ENCODE results near the gene ARHGAP33.
"Not testable (repeated sequence)": the region's sequence is repeated elsewhere in the genome, so short reads cannot be mapped to it uniquely, and the experiment has no call there.

The ARHGAP33 gene

DNA sequence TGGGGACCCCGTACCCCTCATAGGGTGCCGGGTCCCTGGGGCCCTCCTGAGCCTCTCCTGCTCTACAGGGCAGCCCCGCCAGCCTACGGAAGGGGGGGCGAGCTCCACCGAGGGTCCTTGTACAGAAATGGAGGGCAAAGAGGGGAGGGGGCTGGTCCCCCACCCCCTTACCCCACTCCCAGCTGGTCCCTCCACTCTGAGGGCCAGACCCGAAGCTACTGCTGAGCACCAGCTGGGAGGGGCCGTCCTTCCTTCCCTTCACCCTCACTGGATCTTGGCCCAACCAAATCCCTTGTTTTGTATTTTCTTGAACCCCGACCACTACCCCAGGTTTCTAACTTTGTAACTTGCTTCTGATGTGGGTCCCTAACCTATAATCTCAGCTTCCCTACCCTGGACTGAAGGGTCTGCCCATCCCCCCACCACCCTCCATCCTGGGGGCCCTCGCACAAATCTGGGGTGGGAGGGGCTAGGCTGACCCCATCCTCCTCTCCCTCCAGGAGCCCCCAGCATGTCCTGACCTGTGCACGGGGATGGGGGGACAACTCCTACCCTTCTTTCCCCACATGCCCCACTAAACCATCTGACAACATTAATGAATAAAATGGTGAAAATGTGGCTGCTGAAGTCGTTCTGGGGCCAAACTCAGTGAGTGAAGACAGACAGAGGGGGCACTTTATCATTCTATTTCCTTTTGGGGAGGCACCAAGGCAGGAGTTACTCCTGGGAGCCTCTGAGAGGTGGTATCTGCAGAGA, 13.0 kb downstream of the ARHGAP33 start:
- Histone ChIP-seq H3K9ac (ENCODE audit: low read length) (no peak overlapping the region), H3K27me3 (ENCODE audit: control insufficient read depth, insufficient read depth, low read length) (no peaks in the 10 kb centered on the region), H3K4me3 (ENCODE audit: low read length) (no peak overlapping the region), H3K4me1 (ENCODE audit: control insufficient read depth, insufficient read depth, low read length) (peaks cover 17% of the 10 kb centered on the region), H3K9me3 (ENCODE audit: control insufficient read depth, low read length) (no peaks in the 10 kb centered on the region), H3K36me3 (ENCODE audit: control insufficient read depth, insufficient read depth, low read length) (no peaks in the 10 kb centered on the region)

DNA sequence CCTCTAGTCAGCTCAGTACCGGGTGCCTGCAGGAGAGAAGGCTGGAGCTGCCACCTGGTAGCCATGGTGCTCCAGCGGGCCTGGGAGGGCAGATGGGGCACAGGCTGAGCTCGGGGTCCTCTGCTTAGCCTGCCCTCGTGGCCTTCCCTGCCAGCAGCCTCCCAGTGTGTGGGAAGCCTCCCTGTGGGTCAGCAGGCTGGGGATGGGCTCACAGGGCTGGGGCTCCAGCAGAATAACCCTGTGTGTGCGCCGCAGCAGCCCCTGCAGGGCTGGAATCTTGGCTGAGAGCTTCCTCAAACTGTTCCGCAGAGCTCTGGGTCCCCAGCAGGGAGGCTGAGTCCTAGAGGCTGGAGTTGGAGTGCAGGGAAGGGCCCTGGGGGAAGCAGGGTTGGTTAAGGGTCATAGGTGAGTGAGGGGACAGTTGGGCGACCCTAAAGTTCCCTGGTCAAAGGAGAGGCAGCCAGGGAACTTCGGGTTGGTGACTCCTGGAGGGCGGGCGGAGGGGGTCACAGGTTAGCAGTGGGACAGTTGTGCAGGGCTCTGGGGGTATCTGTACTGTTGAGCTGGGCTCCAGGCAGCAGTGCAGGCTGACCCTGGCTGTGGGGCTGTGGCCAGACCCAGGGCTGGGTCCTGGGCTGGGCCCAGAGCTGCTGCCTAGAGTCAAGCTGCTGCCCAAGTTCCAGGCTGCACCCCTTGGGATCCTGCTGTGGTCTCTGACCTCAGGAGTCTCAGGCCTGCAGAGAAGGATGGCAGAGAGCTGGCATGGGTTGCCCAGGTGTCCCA, 14.0 kb downstream of the ARHGAP33 start:
- Histone ChIP-seq H3K4me1 (ENCODE audit: control insufficient read depth, insufficient read depth, low read length) (peaks cover 23% of the 10 kb centered on the region), H3K9ac (ENCODE audit: low read length) (no peak overlapping the region), H3K9me3 (ENCODE audit: control insufficient read depth, low read length) (no peaks in the 10 kb centered on the region), H3K27me3 (ENCODE audit: control insufficient read depth, insufficient read depth, low read length) (no peaks in the 10 kb centered on the region), H3K4me3 (ENCODE audit: low read length) (no peak overlapping the region), H3K36me3 (ENCODE audit: control insufficient read depth, insufficient read depth, low read length) (no peaks in the 10 kb centered on the region)

- H3K9ac ChIP-seq (ENCODE audit: low read length): no peak overlapping the region
- peaks cover 23% of the 10 kb centered on the region for H3K4me1 ChIP-seq (ENCODE audit: control insufficient read depth, insufficient read depth, low read length)
- H3K9me3 ChIP-seq (ENCODE audit: control insufficient read depth, low read length): no peaks in the 10 kb centered on the region
- H3K4me3 ChIP-seq (ENCODE audit: low read length): no peak overlapping the region
- no peaks in the 10 kb centered on the region for H3K27me3 ChIP-seq (ENCODE audit: control insufficient read depth, insufficient read depth, low read length)
- no peaks in the 10 kb centered on the region for H3K36me3 ChIP-seq (ENCODE audit: control insufficient read depth, insufficient read depth, low read length)
These were observed 14.9 kb downstream of the ARHGAP33 start for GRCh38 chr19:35789978-35790944.

- Histone ChIP-seq H3K9ac (ENCODE audit: low read length) (no peak overlapping the region), H3K36me3 (ENCODE audit: control insufficient read depth, insufficient read depth, low read length) (no peaks in the 10 kb centered on the region), H3K4me3 (ENCODE audit: low read length) (no peak overlapping the region), H3K9me3 (ENCODE audit: control insufficient read depth, low read length) (no peaks in the 10 kb centered on the region), H3K27me3 (ENCODE audit: control insufficient read depth, insufficient read depth, low read length) (no peaks in the 10 kb centered on the region), H3K4me1 (ENCODE audit: control insufficient read depth, insufficient read depth, low read length) (peaks cover 23% of the 10 kb centered on the region)
These were observed 15.8 kb downstream of the ARHGAP33 start for GRCh38 chr19:35790981-35791813.

- no peak overlapping the region for H3K9ac ChIP-seq (ENCODE audit: low read length)
- H3K9me3 ChIP-seq (ENCODE audit: control insufficient read depth, low read length): no peaks in the 10 kb centered on the region
- H3K27me3 ChIP-seq (ENCODE audit: control insufficient read depth, insufficient read depth, low read length): peaks cover 5% of the 10 kb centered on the region
- H3K4me1 ChIP-seq (ENCODE audit: control insufficient read depth, insufficient read depth, low read length): peaks cover 23% of the 10 kb centered on the region
- no peak overlapping the region for H3K4me3 ChIP-seq (ENCODE audit: low read length)
- no peaks in the 10 kb centered on the region for H3K36me3 ChIP-seq (ENCODE audit: control insufficient read depth, insufficient read depth, low read length)
These were observed 16.5 kb downstream of the ARHGAP33 start for GRCh38 chr19:35791814-35792279.

DNA sequence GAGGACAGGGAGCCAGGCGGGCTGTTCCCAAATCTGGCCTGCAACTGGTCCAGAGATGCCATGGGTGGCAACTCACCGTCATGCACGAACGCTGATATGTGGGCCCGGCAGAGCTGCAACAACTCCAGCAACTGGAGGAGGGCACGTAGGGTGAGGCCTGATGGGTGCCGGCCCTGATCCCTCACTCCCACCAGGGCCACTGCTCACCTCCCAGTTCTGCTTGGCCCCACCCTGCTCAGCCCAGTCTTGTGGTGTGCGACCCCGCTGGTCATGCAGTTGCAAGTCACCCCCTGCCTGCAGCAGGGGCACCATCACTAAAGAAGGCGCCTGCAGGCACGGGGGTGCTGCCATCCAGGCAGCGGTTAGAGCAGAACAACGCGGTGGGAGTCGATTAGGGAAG, 16.9 kb downstream of the ARHGAP33 start:
- H3K9me3 ChIP-seq (ENCODE audit: control insufficient read depth, low read length): no peaks in the 10 kb centered on the region
- H3K9ac ChIP-seq (ENCODE audit: low read length): no peak overlapping the region
- no peaks in the 10 kb centered on the region for H3K36me3 ChIP-seq (ENCODE audit: control insufficient read depth, insufficient read depth, low read length)
- no peak overlapping the region for H3K4me3 ChIP-seq (ENCODE audit: low read length)
- H3K27me3 ChIP-seq (ENCODE audit: control insufficient read depth, insufficient read depth, low read length): peaks cover 10% of the 10 kb centered on the region
- H3K4me1 ChIP-seq (ENCODE audit: control insufficient read depth, insufficient read depth, low read length): peaks cover 23% of the 10 kb centered on the region

DNA sequence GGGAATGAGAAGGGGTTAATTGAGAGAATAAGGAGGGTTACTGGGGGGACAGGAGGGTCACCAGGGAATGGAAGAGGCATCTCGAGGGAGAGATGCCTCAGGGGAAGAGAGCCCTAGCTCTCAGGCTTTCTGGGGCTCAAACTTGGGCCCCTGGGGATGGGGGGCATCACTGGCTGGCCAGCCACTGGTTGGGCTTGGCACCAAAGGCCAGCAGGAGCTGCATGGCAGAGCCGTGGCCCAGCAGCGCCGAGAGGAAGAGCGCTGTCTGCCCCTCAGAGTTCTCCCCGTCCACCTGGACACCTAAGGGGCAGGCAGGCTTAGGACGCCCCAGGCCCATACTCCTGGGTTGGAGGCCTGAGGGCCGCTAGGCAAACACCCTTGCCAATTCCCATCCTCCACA, 17.5 kb downstream of the ARHGAP33 start:
- no peak overlapping the region for H3K4me3 ChIP-seq (ENCODE audit: low read length)
- peaks cover 14% of the 10 kb centered on the region for H3K27me3 ChIP-seq (ENCODE audit: control insufficient read depth, insufficient read depth, low read length)
- no peaks in the 10 kb centered on the region for H3K9me3 ChIP-seq (ENCODE audit: control insufficient read depth, low read length)
- H3K36me3 ChIP-seq (ENCODE audit: control insufficient read depth, insufficient read depth, low read length): no peaks in the 10 kb centered on the region
- peaks cover 23% of the 10 kb centered on the region for H3K4me1 ChIP-seq (ENCODE audit: control insufficient read depth, insufficient read depth, low read length)
- no peak overlapping the region for H3K9ac ChIP-seq (ENCODE audit: low read length)

DNA sequence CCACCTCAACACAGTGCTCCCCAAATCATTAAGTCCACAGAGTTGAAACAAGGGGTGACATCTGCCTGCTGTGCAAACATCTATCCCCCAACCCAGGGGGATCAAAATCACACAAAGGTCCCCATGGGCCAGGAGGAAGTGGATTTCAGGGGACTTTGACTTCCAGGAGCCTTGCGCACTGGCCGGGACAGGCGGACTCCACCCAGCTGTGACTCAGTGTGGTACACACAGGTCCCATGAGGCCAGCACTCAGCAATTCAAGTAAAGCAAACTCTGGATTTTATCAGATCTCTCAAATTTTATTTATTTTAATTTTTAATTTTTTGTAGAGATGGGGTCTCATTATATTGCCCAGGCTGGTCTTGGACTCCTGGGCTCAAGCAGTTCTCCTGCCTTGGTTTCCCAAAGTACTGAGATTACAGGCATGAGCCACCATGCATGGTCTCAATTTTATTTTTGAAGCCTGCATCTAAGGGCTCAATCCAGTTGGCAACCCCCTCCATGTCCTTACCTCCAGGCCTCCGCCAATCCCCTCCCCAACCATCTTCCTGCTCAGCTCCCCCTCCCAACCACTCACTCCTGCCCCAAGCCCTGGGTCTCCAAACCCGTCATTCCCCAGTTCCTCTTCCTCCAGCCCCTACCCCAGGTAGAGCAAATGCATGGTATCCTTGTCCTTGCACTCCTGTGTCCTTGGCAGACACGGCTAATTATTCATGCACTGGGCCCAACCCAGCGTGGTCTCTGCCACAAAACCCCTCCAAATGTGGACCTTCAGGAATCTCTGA, 18.2 kb downstream of the ARHGAP33 start:
- Histone ChIP-seq H3K27me3 (ENCODE audit: control insufficient read depth, insufficient read depth, low read length) (peaks cover 20% of the 10 kb centered on the region), H3K9ac (ENCODE audit: low read length) (no peak overlapping the region), H3K4me1 (ENCODE audit: control insufficient read depth, insufficient read depth, low read length) (peaks cover 23% of the 10 kb centered on the region), H3K36me3 (ENCODE audit: control insufficient read depth, insufficient read depth, low read length) (no peaks in the 10 kb centered on the region), H3K4me3 (ENCODE audit: low read length) (no peak overlapping the region), H3K9me3 (ENCODE audit: control insufficient read depth, low read length) (no peaks in the 10 kb centered on the region)

- peaks cover 20% of the 10 kb centered on the region for H3K27me3 ChIP-seq (ENCODE audit: control insufficient read depth, insufficient read depth, low read length)
- not testable (repeated sequence) for H3K9ac ChIP-seq (ENCODE audit: low read length); H3K4me3 ChIP-seq (ENCODE audit: low read length); H3K36me3 ChIP-seq (ENCODE audit: control insufficient read depth, insufficient read depth, low read length); H3K9me3 ChIP-seq (ENCODE audit: control insufficient read depth, low read length)
- H3K4me1 ChIP-seq (ENCODE audit: control insufficient read depth, insufficient read depth, low read length): peaks cover 23% of the 10 kb centered on the region
These were observed 20.2 kb downstream of the ARHGAP33 start for GRCh38 chr19:35795564-35795963.

- Histone ChIP-seq H3K9me3 (ENCODE audit: control insufficient read depth, low read length) (no peaks in the 10 kb centered on the region), H3K4me1 (ENCODE audit: control insufficient read depth, insufficient read depth, low read length) (peaks cover 18% of the 10 kb centered on the region), H3K36me3 (ENCODE audit: control insufficient read depth, insufficient read depth, low read length) (no peaks in the 10 kb centered on the region), H3K4me3 (ENCODE audit: low read length) (no peak overlapping the region), H3K27me3 (ENCODE audit: control insufficient read depth, insufficient read depth, low read length) (peaks cover 20% of the 10 kb centered on the region), H3K9ac (ENCODE audit: low read length) (no peak overlapping the region)
These were observed 21.5 kb downstream of the ARHGAP33 start for GRCh38 chr19:35796645-35797542.

Measured in mucosa of stomach (tissue), 1 donor.